ENCODE data around the gene CCDC187. TPM values are rescaled to one million over a fixed set of nuclear protein-coding genes. Genes with fewer than 3 reads are reported as not detected.
A peak's percentile ranks its signal among the peaks of the same experiment; 100 is the strongest.

The CCDC187 gene
- total and polyA plus RNA-seq, 2 of the 13 experiments (the other 11 are each of a cell fraction or from before 2014, with no cell fraction given): 0.03 to 0.13 TPM

DNA sequence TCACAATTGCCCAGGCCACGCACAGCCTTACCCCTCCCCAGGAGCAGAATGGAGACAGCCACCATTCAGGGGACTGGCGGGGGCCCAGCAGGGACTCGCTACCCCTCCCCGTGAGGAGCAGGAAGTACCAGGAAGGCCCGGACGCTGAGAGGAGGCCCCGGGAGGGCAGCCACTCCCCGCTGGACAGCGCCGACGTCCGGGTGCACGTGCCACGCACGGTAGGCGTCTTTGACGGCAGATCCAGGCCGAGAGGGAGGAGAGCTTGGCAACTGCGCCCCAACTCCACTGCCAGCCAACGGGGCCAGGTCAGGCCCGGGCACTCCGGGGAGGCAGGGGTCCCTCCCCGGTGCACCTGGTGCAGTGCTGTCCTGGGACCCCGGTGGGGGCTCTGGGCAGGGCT lies 45.7 kb upstream of the CCDC187 start:
- TF ChIP-seq NFKBIZ (CRISPR knock-in tag; IDR thresholded peaks at IDR 0.05) (no peak), HMGXB3 (CRISPR knock-in tag; IDR thresholded peaks at IDR 0.05; ENCODE audit: borderline replicate concordance) (no peak), BHLHE40 (IDR thresholded peaks at IDR 0.05; ENCODE audit: low read length) (0 out of 2 replicates have a peak, but pooled peaks have one; percentile 21), ZNF558 (CRISPR knock-in tag; IDR thresholded peaks at IDR 0.05; ENCODE audit: borderline replicate concordance) (no peak)
- H3K4me3 ChIP-seq (replicated peaks in 1 of 3; ENCODE audit: insufficient read depth in 1 of 3, low read depth in 2 of 3, low read length in 3 of 3): no peak overlapping the region
- no peaks in the 10 kb centered on the region for H4K20me1 ChIP-seq (ENCODE audit: insufficient read depth, low read length)
- intact Hi-C loops (cut with micrococcal nuclease; ENCODE audit: unreplicated experiment) (no loop called here), in situ Hi-C loops (cut with HindIII; ENCODE audit: extremely low pct_ligation_motif_present, low pct_unique_long_range_greater_than_20kb) (loop anchor here (25.0 kb wide), 1 partner anchor 288 kb away; no protein-coding TSS in a partner anchor)
- no peak overlapping the region for H3K9ac ChIP-seq (ENCODE audit: insufficient read depth, low read depth, low read length)
- no peak overlapping the region for H3K4me2 ChIP-seq (ENCODE audit: low read depth, low read length)
- H3K27me3 ChIP-seq (ENCODE audit: control insufficient read depth in 1 of 2, insufficient read depth in 2 of 2, low read length in 2 of 2): peaks cover 0 to 9% of the 10 kb centered on the region in 2 experiments; a peak in 2 of 5 replicates
- H3K79me2 ChIP-seq (ENCODE audit: insufficient read depth, low read length): no peaks in the 10 kb centered on the region
- BruUV-seq (replicated peaks): no TSS peak
- no peak overlapping the region for H2AFZ ChIP-seq (ENCODE audit: low read length)
- H3K9me3 ChIP-seq (ENCODE audit: low read length): no peaks in the 10 kb centered on the region
- no peak for FAIRE-seq
- no peak for ATAC-seq
- CTCF ChIA-PET (ENCODE audit: low intra/inter-chr PET ratio, low total read pairs): no interaction called here
- H3K36me3 ChIP-seq (replicated peaks in 1 of 2; ENCODE audit: control insufficient read depth in 1 of 2, insufficient read depth in 2 of 2, low read length in 2 of 2): no peaks in the 10 kb centered on the region
- POLR2A ChIA-PET: no interaction called here
- 76% methylated on average over 10 of the region's 24 CpGs for WGBS (ENCODE audit: low lambda C conversion rate)
- peaks cover 44% of the 10 kb centered on the region for H3K4me1 ChIP-seq (ENCODE audit: insufficient read depth, low read length)
- H3K27ac ChIP-seq (ENCODE audit: extremely low read length, insufficient read depth, low read length): no peak overlapping the region
- DNase-seq (ENCODE audit: low spot score): no peak
